A549 (cell line): ENCODE results near the gene PDE7B. TPM values are rescaled to one million over a fixed set of nuclear protein-coding genes. Genes with fewer than 3 reads are reported as not detected.

Experiments used
- ATAC-seq, 2 experiments: fragments of 200-7000 bp in 1 of 2; fragments of >200 bp in 1 of 2; cut with Nextera tagmentation in 1 of 2; cut with Tn5 transposase in 1 of 2; 3 replicates each; pipeline versions ENCODE4 v1.8.0 to v1.9.1; 2018 to 2020; ENCODE audit warnings: mild to moderate bottlenecking in 1 of 2, moderate library complexity in 1 of 2
- CTCF ChIA-PET: fragments of 300-600 bp; sonication (Branson Sonifier 250); formaldehyde crosslinking; extraction: SDS; loops from one replicate; lab custom pipeline; 2021; ENCODE audit warnings: antibody characterized with exemption, inconsistent platforms; lab: Yijun Ruan, JAX
- POLR2A ChIA-PET: fragments of 350-600 bp; formaldehyde crosslinking; extraction: SDS; loops from one replicate; lab custom pipeline; 2021; ENCODE audit warnings: antibody characterized with exemption, inconsistent platforms; lab: Yijun Ruan, JAX
- DNase-seq, 2 experiments: peaks; one replicate each; pipeline versions ENCODE4 v3.0.0 to v3.0.0-alpha.2; 2011 to 2016; ENCODE audit warnings: low read depth in 1 of 2, low spot score in 1 of 2
- FAIRE-seq: peaks from 2 replicates; lab custom pipeline; 2011; peaks lifted over from hg19 to GRCh38; lab: Jason Lieb, UNC
- H3K27ac ChIP-seq, 2 experiments: fragments of >200 bp; sonication (Bioruptor Twin); formaldehyde crosslinking; 3 replicates each; pipeline ENCODE4 v1.5.1; 2016 to 2017
- H3K4me1 ChIP-seq: fragments of >200 bp; sonication (Bioruptor Twin); formaldehyde crosslinking; 3 replicates; pipeline ENCODE4 v1.6.1; 2016
- H3K4me2 ChIP-seq: fragments of >200 bp; sonication (Bioruptor Twin); formaldehyde crosslinking; 3 replicates; pipeline ENCODE4 v1.6.1; 2016
- H3K4me3 ChIP-seq: fragments of >200 bp; sonication (Bioruptor Twin); formaldehyde crosslinking; 3 replicates; pipeline ENCODE4 v1.5.1; 2016
- H3K9me3 ChIP-seq: fragments of >200 bp; sonication (Bioruptor Twin); formaldehyde crosslinking; 3 replicates; pipeline ENCODE4 v1.6.1; 2016
- BCL3 ChIP-seq: fragments of >200 bp; sonication (Bioruptor Twin); formaldehyde crosslinking; IDR thresholded peaks from 3 replicates; pipeline ENCODE4 v1.6.1; 2016
- CEBPB ChIP-seq, 2 experiments: fragments of >200 bp in 1 of 2; sonication (Bioruptor Twin) in 1 of 2; formaldehyde crosslinking in 1 of 2; IDR thresholded peaks; 2 replicates each; pipeline ENCODE4 v1.6.1; 2012 to 2016
- CHD2 ChIP-seq: fragments of 150-350 bp; IDR thresholded peaks from 2 replicates; pipeline ENCODE4 v1.6.1; 2014; ENCODE audit warnings: low read length; ENCODE audit not compliant: partially characterized antibody
- CHD4 ChIP-seq: fragments of 200-600 bp; sonication (generic); IDR thresholded peaks from 2 replicates; pipeline ENCODE4 v1.6.1; 2016; ENCODE audit warnings: antibody characterized with exemption, mild to moderate bottlenecking, borderline replicate concordance
- EHF ChIP-seq: fragments of 250-450 bp; sonication (Bioruptor Pico); IDR thresholded peaks from 2 replicates; pipeline ENCODE4 v1.5.0; 2020; ENCODE audit warnings: mild to moderate bottlenecking
- EHMT2 ChIP-seq: fragments of 200-600 bp; sonication (generic); IDR thresholded peaks from 2 replicates; pipeline ENCODE4 v1.6.1; 2016; ENCODE audit warnings: antibody characterized with exemption, low read depth, mild to moderate bottlenecking, moderate library complexity
- HEYL ChIP-seq: fragments of 250-450 bp; sonication (Bioruptor Pico); IDR thresholded peaks from 2 replicates; pipeline ENCODE4 v1.8.0; 2021; ENCODE audit warnings: mild to moderate bottlenecking, moderate library complexity
- JUN ChIP-seq, 2 experiments: fragments of >200 bp; sonication (Bioruptor Twin); formaldehyde crosslinking; IDR thresholded peaks; 2 replicates in 1 of 2; 3 replicates in 1 of 2; pipeline ENCODE4 v1.6.1; 2016 to 2017
- KDM1A ChIP-seq: fragments of 200-600 bp; sonication (generic); IDR thresholded peaks from 2 replicates; pipeline ENCODE4 v1.6.1; 2016; ENCODE audit warnings: low read depth, mild to moderate bottlenecking
- KDM5A ChIP-seq: fragments of 200-600 bp; sonication (generic); IDR thresholded peaks from 2 replicates; pipeline ENCODE4 v1.6.1; 2016; ENCODE audit warnings: antibody characterized with exemption, mild to moderate bottlenecking
- MYC ChIP-seq: IDR thresholded peaks from 2 replicates; pipeline ENCODE4 v1.6.1; 2012; ENCODE audit warnings: mild to moderate bottlenecking, inconsistent platforms, low read length, improper control_type of control experiment, borderline replicate concordance
- NR3C1 ChIP-seq: fragments of >200 bp; sonication (Bioruptor Twin); formaldehyde crosslinking; IDR thresholded peaks from 3 replicates; pipeline ENCODE4 v1.6.1; 2017
- PBX3 ChIP-seq: IDR thresholded peaks from 2 replicates; pipeline ENCODE4 v1.6.1; 2012
- POLR2AphosphoS2 ChIP-seq: conservative IDR thresholded peaks from 2 replicates; pipeline ENCODE4 v1.6.1; 2012; ENCODE audit warnings: low read length, improper control_type of control experiment, inconsistent platforms
- RAD21 ChIP-seq, 2 experiments: fragments of >200 bp in 1 of 2; sonication (Bioruptor Twin) in 1 of 2; formaldehyde crosslinking in 1 of 2; IDR thresholded peaks in 1 of 2; conservative IDR thresholded peaks in 1 of 2; 2 replicates in 1 of 2; 3 replicates in 1 of 2; pipeline ENCODE4 v1.6.1; 2012 to 2018; ENCODE audit warnings: inconsistent platforms in 1 of 2
- RARB ChIP-seq: fragments of 250-450 bp; sonication (Bioruptor Pico); IDR thresholded peaks from 2 replicates; pipeline ENCODE4 v1.8.0; 2021; ENCODE audit warnings: mild to moderate bottlenecking, moderate library complexity
- RCOR1 ChIP-seq: fragments of 150-350 bp; IDR thresholded peaks from 2 replicates; pipeline ENCODE4 v1.6.1; 2014; ENCODE audit warnings: antibody characterized with exemption, low read length, low read depth
- REST ChIP-seq: fragments of 200-600 bp; sonication (generic); IDR thresholded peaks from 2 replicates; pipeline ENCODE4 v1.6.1; 2016; ENCODE audit warnings: antibody characterized with exemption, mild to moderate bottlenecking, moderate library complexity
- RFX5 ChIP-seq: fragments of 450-650 bp; IDR thresholded peaks from 2 replicates; pipeline ENCODE4 v1.7.1; 2014; ENCODE audit warnings: antibody characterized with exemption, mild to moderate bottlenecking, moderate library complexity
- TFCP2L1 ChIP-seq: fragments of 250-450 bp; sonication (Bioruptor Pico); IDR thresholded peaks from 2 replicates; pipeline ENCODE4 v1.5.0; 2021; ENCODE audit warnings: mild to moderate bottlenecking
- TP53 ChIP-seq: fragments of 250-450 bp; sonication (Bioruptor Pico); IDR thresholded peaks from 2 replicates; pipeline ENCODE4 v1.5.0; 2021; ENCODE audit warnings: mild to moderate bottlenecking, moderate library complexity
- ZSCAN20 ChIP-seq: fragments of 250-450 bp; sonication (Bioruptor Pico); IDR thresholded peaks from 2 replicates; pipeline ENCODE4 v1.8.0; 2022; ENCODE audit warnings: mild to moderate bottlenecking, moderate library complexity
- WGBS: methylation state at CpG from one replicate; pipeline ENCODE4 v1.1.6; 2017; ENCODE audit errors: missing lambda C conversion rate; 5-methylcytosine and 5-hydroxymethylcytosine counted together
- polyA plus RNA-seq, 4 experiments: library from polyadenylated mRNA; depleted of rRNA in 3 of 4; stranded (reverse); fragments of >200 nt; fragmentation: RNase III in 1 of 4; extraction: RNeasy Plus Mini Kit Qiagen cat#74134 plus additional on column Dnase treatment in 1 of 4; gene quantifications; 2 replicates in 3 of 4; 3 replicates in 1 of 4; pipeline ENCODE4 v1.2.3, GENCODE V29; 2011 to 2017

Gene PDE7B
- polyA plus RNA-seq, 2 of the 4 experiments (the other 2 are of a cell fraction), result 6.6 to 13.8 TPM

GRCh38 chr6:135815216-135815615 lies 36.3 kb upstream of the PDE7B start:
- no peak overlapping the region for H3K4me3 ChIP-seq
- 87% methylated on average over 4 of the region's 4 CpGs for WGBS
- H3K9me3 ChIP-seq, result no peaks in the 10 kb centered on the region
- FAIRE-seq, result no peak
- H3K4me2 ChIP-seq, result no peak overlapping the region
- no peak for TF ChIP-seq PBX3
- no peak for TF ChIP-seq POLR2AphosphoS2
- TF ChIP-seq RFX5, result no peak
- TF ChIP-seq KDM1A, result no peak
- no peak for TF ChIP-seq TP53 (CRISPR knock-in tag)
- TF ChIP-seq KDM5A, result no peak
- TF ChIP-seq EHF (CRISPR knock-in tag), result no peak
- TF ChIP-seq ZSCAN20 (CRISPR knock-in tag), result no peak
- no peak for TF ChIP-seq RCOR1
- TF ChIP-seq EHMT2, result no peak
- TF ChIP-seq HEYL, result no peak
- TF ChIP-seq RARB (CRISPR knock-in tag), result no peak
- no peak for TF ChIP-seq JUN (IDR thresholded peaks at IDR 0.05)
- TF ChIP-seq CHD4, result no peak
- no peak for ATAC-seq
- peaks cover 11% of the 10 kb centered on the region for H3K4me1 ChIP-seq
- no peak overlapping the region for H3K27ac ChIP-seq
- POLR2A ChIA-PET, result no interaction called here
- no peak for DNase-seq
- CTCF ChIA-PET, result no interaction called here

GRCh38 chr6:135817035-135817434 lies 34.5 kb upstream of the PDE7B start:
- DNase-seq, result no peak
- CTCF ChIA-PET, result no interaction called here
- no peak for ATAC-seq
- TF ChIP-seq REST (no peak), MYC (no peak), RARB (CRISPR knock-in tag) (no peak), RAD21 (conservative IDR thresholded peaks at IDR 0.05 in 1 of 2, IDR thresholded peaks at IDR 0.05 in 1 of 2) (no peak), TFCP2L1 (no peak), BCL3 (no peak), CHD2 (no peak), NR3C1 (no peak), CEBPB (IDR thresholded peaks at IDR 0.05) (no peak)
- Histone ChIP-seq H3K27ac (no peak overlapping the region), H3K4me2 (no peak overlapping the region), H3K4me3 (no peak overlapping the region), H3K9me3 (no peaks in the 10 kb centered on the region), H3K4me1 (peaks cover 6% of the 10 kb centered on the region; the same call in 2 of the 3 replicates)
- POLR2A ChIA-PET, result no interaction called here
- WGBS, result 79% methylated on average over 2 of the region's 2 CpGs
- no peak for FAIRE-seq
